Heart left ventricle (tissue), 16 donors: ENCODE results near the gene APP. TPM values are rescaled to one million over a fixed set of nuclear protein-coding genes. Genes with fewer than 3 reads are reported as not detected.

ENCODE experiments used
- ATAC-seq, 4 donors: fragments of 200-7000 bp; cut with Tn5 transposase; one replicate each; pipeline ENCODE4 v1.9.1; 2020 to 2022; ENCODE audit warnings: moderate library complexity in 4 of 4, mild to moderate bottlenecking in 3 of 4, moderate number of reproducible peaks in 1 of 4
- DNase-seq, 5 donors: peaks; one replicate each; pipeline ENCODE4 v3.0.0-alpha.2; 2020
- H3K27ac ChIP-seq, 12 donors: fragments of 200-600 bp; sonication (generic) in 4 of 12; one replicate each; pipeline versions ENCODE4 v1.5.0 to v1.8.0; 2016 to 2022; ENCODE audit warnings: mild to moderate bottlenecking in 2 of 12
- H3K27me3 ChIP-seq, 9 donors: fragments of 200-600 bp; sonication (generic) in 2 of 9; one replicate each; pipeline versions ENCODE4 v1.5.1 to v1.8.0; 2016 to 2022; ENCODE audit warnings: mild to moderate bottlenecking in 3 of 9
- H3K36me3 ChIP-seq, 9 donors: fragments of 200-600 bp; sonication (generic) in 2 of 9; one replicate each; pipeline versions ENCODE4 v1.5.0 to v1.8.0; 2018 to 2022; ENCODE audit warnings: mild to moderate bottlenecking in 2 of 9
- H3K4me1 ChIP-seq, 12 donors: fragments of 200-600 bp; sonication (generic) in 4 of 12; one replicate each; pipeline versions ENCODE4 v1.5.0 to v1.8.0; 2016 to 2022; ENCODE audit warnings: mild to moderate bottlenecking in 3 of 12
- H3K4me3 ChIP-seq, 12 donors: fragments of 200-600 bp; sonication (generic) in 4 of 12; one replicate each; pipeline versions ENCODE4 v1.5.0 to v1.8.0; 2017 to 2022; ENCODE audit warnings: mild to moderate bottlenecking in 9 of 12, moderate library complexity in 4 of 12
- H3K9me3 ChIP-seq, 12 donors: fragments of 200-600 bp; sonication (generic) in 4 of 12; one replicate each; pipeline versions ENCODE4 v1.5.0 to v1.8.0; 2016 to 2022; ENCODE audit warnings: mild to moderate bottlenecking in 1 of 12
- CTCF ChIP-seq, 12 donors: fragments of 200-600 bp; sonication (generic) in 4 of 12; IDR thresholded peaks; one replicate each; pipeline versions ENCODE4 v1.5.0 to v1.8.0; 2018 to 2022; ENCODE audit warnings: antibody characterized with exemption in 12 of 12, mild to moderate bottlenecking in 5 of 12
- POLR2A ChIP-seq, 2 donors: fragments of 450-650 bp; IDR thresholded peaks; one replicate each; pipeline ENCODE4 v1.6.1; 2017; ENCODE audit warnings: antibody characterized with exemption in 2 of 2, mild to moderate bottlenecking in 2 of 2, moderate library complexity in 2 of 2
- WGBS, 4 donors: extraction: QIAGEN DNeasy Blood & Tissue Kit in 2 of 4; methylation state at CpG; one replicate each; pipeline versions ENCODE4 v1.1.5 to v1.1.7; 2013 to 2018; 5-methylcytosine and 5-hydroxymethylcytosine counted together
- intact Hi-C, 10 donors: fragments of 100-400 bp; cut with DNase I; formaldehyde crosslinking; loops; one replicate each; pipeline versions ENCODE4 v1.11.1 to v1.14.2; 2022
- polyA plus RNA-seq, 2 donors: library from polyadenylated mRNA; stranded (reverse); fragments of 200-250 nt; gene quantifications; one replicate each; pipeline ENCODE4 v1.2.3, GENCODE V29; 2013
- total RNA-seq, 9 donors: library from RNA; depleted of rRNA in 2 of 9; stranded (reverse); fragments of >200 nt in 2 of 9; fragmentation: NEBNext Ultra II Directional in 3 of 9; extraction: Animal tissue kit (Norgen Biotek cat#: 25700) in 3 of 9; gene quantifications; one replicate each; pipeline versions ENCODE4 v1.1.0 to v1.2.4, GENCODE V29; 2016 to 2023
- donor health status: ischemic (EF 13 %, LVEDD 7.1; RV severe dilation, severe dysfunction).
- donor health status: healthy with polysubstance abuse.
- donor health status: DM: no; HTN: yes; CAD: no.
- donor health status: DM: no; HTN: no; CAD: no.
- donor health status: ischemic (EF 25% LVEDD 6.9; RV normal size, moderate dysfunction).
- donor health status: ischemic (EF 25% LVEDD 5.7; RV mildly dilated, moderate dysfunction).
- donor health status: healthy.
- donor health status: DM: yes; HTN: yes; CAD: no.
- donor health status: ischemic (EF 35%, LVEDD 5.7; RV mildly dilated, moderate dysfunction).
- donor health status: nonischemic (EF 11% LVEDD 7.7; RV severe dilation, severe dysfunction).
- donor health status: DM: yes; HTN: yes; CAD: no.
- donor health status: PGD.
- donor health status: ischemic (EF 29% LVEDD 5.4; RV normal size, mild dysfunction).
- donor health status: nonischemic (EF 23%, LVEDD 6.1; RV moderate dilation, normal function).

Gene APP
- total and polyA plus RNA-seq, 11 donors = 103 to 467 (median 373) TPM

DNA sequence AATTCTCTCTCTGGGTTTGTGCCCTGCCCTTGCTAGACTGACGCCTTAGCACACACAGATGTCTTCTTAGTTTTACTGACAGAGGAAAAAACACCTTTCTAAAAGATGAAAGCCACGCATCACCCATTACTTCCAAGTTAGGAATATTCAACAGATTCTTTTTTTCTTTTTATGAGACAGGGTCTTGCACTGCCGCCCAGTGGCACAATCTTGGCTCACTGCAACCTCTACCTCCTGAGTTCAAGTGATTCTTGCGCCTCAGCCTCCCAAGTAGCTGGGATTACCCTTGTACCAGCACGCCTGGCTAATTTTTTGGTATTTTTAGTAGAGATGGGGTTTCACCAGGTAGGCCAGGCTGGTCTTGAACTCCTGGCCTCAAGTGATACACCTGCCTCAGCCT lies 169.2 kb downstream of the APP start:
- Histone ChIP-seq H3K4me1 (peaks cover 0 to 17% (median 0%) of the 10 kb centered on the region in 12 donors), H3K27me3 (no peaks in the 10 kb centered on the region), H3K9me3 (no peaks in the 10 kb centered on the region), H3K27ac (no peak overlapping the region), H3K36me3 (peaks cover 0 to 32% (median 10%) of the 10 kb centered on the region in 9 donors), H3K4me3 (no peak overlapping the region)
- ATAC-seq (no peak), DNase-seq (no peak)
- WGBS, 4 donors = 98 to 100% (median 99%) methylated on average over 5 of the region's 5 CpGs
- peak in 1 of 12 donors; percentile 5 for TF ChIP-seq CTCF (IDR thresholded peaks at IDR 0.05)
- no peak for TF ChIP-seq POLR2A (IDR thresholded peaks at IDR 0.05)
- intact Hi-C loops = no loop called here

GRCh38 chr21:25999921-26000582 lies 170.5 kb downstream of the APP start:
- ATAC-seq = no peak
- peaks cover 0 to 41% (median 17%) of the 10 kb centered on the region in 9 donors for H3K36me3 ChIP-seq
- peaks cover 0 to 20% (median under 1%) of the 10 kb centered on the region in 12 donors for H3K4me1 ChIP-seq
- DNase-seq = no peak
- TF ChIP-seq CTCF (IDR thresholded peaks at IDR 0.05) (no peak), POLR2A (IDR thresholded peaks at IDR 0.05) (no peak)
- H3K27me3 ChIP-seq = no peaks in the 10 kb centered on the region
- intact Hi-C loops = loop anchor here in 3 of 10 donors (10.0 kb wide), 2 partner anchors 105 to 165 kb away; no protein-coding TSS in a partner anchor
- WGBS, 4 donors = 90 to 94% (median 92%) methylated on average over 19 of the region's 19 CpGs
- no peak overlapping the region for H3K27ac ChIP-seq
- no peaks in the 10 kb centered on the region for H3K9me3 ChIP-seq
- H3K4me3 ChIP-seq = no peak overlapping the region

DNA sequence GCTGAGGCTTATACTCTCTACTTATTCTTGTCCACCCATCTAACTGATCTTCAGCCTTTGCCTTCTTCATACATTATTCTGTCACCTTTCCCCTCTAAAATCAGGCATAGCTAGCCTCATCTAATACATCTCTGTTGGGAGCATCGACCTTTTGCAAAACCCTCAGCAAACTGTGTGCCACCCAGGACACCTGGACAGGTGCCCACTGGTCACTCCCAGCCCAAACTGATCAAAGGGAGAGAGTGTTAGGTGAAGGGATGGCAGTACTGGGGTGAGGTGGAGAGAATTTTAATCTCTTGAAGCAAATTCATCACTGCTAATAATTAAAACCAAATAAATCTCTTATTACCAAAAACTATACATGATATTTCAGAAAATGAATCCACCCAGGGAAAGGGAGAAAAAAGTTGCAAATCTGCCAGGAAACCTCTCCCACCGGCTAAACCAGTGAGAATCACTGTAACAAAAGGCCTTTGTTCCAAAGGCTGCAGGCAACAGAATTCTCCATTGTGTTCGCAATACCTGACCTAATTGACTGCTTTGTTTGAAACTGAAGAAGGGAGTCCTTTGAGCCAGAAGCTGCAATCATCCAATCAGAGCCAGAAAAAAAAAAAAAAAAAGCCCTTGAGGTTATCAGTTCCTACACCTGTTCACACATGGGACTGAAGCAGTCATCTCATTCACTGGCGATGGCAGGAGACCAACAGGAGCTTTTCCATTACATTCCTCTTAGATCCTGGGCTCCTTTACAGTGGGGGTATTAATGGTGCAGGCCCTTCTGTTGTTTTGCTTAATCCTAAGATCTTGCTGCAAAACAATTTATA lies 172.6 kb downstream of the APP start:
- Histone ChIP-seq H3K36me3 (peaks cover 0 to 35% (median 23%) of the 10 kb centered on the region in 9 donors), H3K4me1 (peaks cover 0 to 32% (median 3%) of the 10 kb centered on the region in 12 donors), H3K4me3 (no peak overlapping the region), H3K9me3 (no peaks in the 10 kb centered on the region), H3K27ac (peak overlapping the region in 2 of 12 donors; percentile 2 to 11), H3K27me3 (no peaks in the 10 kb centered on the region)
- WGBS, 4 donors = 59 to 67% (median 63%) methylated on average over 4 of the region's 4 CpGs
- ATAC-seq (peak in 2 of 4 donors; percentile 23 to 60), DNase-seq (no peak)
- TF ChIP-seq POLR2A (IDR thresholded peaks at IDR 0.05) = no peak
- TF ChIP-seq CTCF (IDR thresholded peaks at IDR 0.05) = no peak
- intact Hi-C loops = loop anchor here in 3 of 10 donors (10.0 kb wide), 2 partner anchors 103 to 167 kb away; no protein-coding TSS in a partner anchor

GRCh38 chr21:25995278-25995677 lies 175.3 kb downstream of the APP start:
- peaks cover 0 to 41% (median 23%) of the 10 kb centered on the region in 9 donors for H3K36me3 ChIP-seq
- intact Hi-C loops = loop anchor here in 3 of 10 donors (10.0 kb wide), 2 partner anchors 100 to 170 kb away; no protein-coding TSS in a partner anchor
- 90 to 95% (median 93%) methylated on average over 9 of the region's 9 CpGs for WGBS, 4 donors
- TF ChIP-seq POLR2A (IDR thresholded peaks at IDR 0.05) (no peak), CTCF (IDR thresholded peaks at IDR 0.05) (no peak)
- ATAC-seq = no peak
- no peak for DNase-seq
- H3K4me3 ChIP-seq = no peak overlapping the region
- H3K4me1 ChIP-seq = peaks cover 0 to 32% (median 3%) of the 10 kb centered on the region in 12 donors
- peak overlapping the region in 3 of 12 donors; percentile 12 to 65 (median 48) for H3K27ac ChIP-seq
- H3K27me3 ChIP-seq = no peaks in the 10 kb centered on the region
- no peaks in the 10 kb centered on the region for H3K9me3 ChIP-seq
